ENCODE data around the gene INPP4A. TPM values are rescaled to one million over a fixed set of nuclear protein-coding genes. Genes with fewer than 3 reads are reported as not detected.
A peak's percentile ranks its signal among the peaks of the same experiment; 100 is the strongest.

INPP4A gene
- total and polyA plus RNA-seq, 10 of the 15 experiments (the other 5 are each of a cell fraction or from before 2014, with no cell fraction given): 4.7 to 62.3 (median 36.9) TPM

DNA sequence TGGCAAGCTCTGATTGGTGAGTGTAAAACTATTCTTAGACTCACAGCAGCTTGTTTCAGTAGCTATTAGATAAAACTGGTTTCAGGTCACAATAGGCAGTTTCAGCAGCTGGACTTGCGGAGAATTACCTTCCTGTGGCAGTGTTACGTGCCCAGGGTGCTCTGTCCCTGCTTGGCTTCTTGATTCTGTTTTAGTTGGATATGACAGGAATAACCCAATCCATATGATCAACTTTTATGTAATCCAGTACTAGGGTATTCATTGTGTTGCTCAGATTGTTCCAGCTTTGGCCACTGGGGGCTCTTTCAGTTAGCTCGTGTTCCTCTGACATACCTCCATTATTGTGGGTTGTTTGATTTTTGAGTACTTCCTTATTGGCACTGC, 43.1 kb downstream of the INPP4A start (continued):
- TF ChIP-seq RCOR1 (conservative IDR thresholded peaks at IDR 0.05; ENCODE audit: low read depth, low read length) (no peak), SRF (IDR thresholded peaks at IDR 0.05; ENCODE audit: low read depth in 2 of 2, low read length in 2 of 2) (no peak), IRF4 (IDR thresholded peaks at IDR 0.05; ENCODE audit: low read depth, low read length) (peak; percentile 76; the same call in 1 of the 2 replicates), NRF1 (conservative IDR thresholded peaks at IDR 0.05; ENCODE audit: low read depth, low read length) (no peak), RB1 (IDR thresholded peaks at IDR 0.05; ENCODE audit: borderline replicate concordance) (no peak), TAF1 (IDR thresholded peaks at IDR 0.05; ENCODE audit: borderline replicate concordance, low read depth, low read length) (no peak), ZSCAN29 (IDR thresholded peaks at IDR 0.05) (no peak), DPF2 (IDR thresholded peaks at IDR 0.05) (0 out of 2 replicates have a peak, but pooled peaks have one; percentile 61), BCL3 (IDR thresholded peaks at IDR 0.05; ENCODE audit: borderline replicate concordance, insufficient read depth, low read depth, low read length, poor library complexity, severe bottlenecking) (no peak), TCF7 (IDR thresholded peaks at IDR 0.05; ENCODE audit: borderline replicate concordance) (no peak; the same call in 1 of the 2 replicates), RAD51 (IDR thresholded peaks at IDR 0.05) (no peak), ASH2L (IDR thresholded peaks at IDR 0.05; ENCODE audit: borderline replicate concordance, low read depth) (no peak), ETV6 (conservative IDR thresholded peaks at IDR 0.05 in 1 of 2, IDR thresholded peaks at IDR 0.05 in 1 of 2; ENCODE audit: borderline replicate concordance in 1 of 2, low read depth in 1 of 2) (peak in 1 of 2 experiments; percentile 73; a peak in 2 of 4 replicates), NR2C2 (IDR thresholded peaks at IDR 0.05; ENCODE audit: borderline replicate concordance, control insufficient read depth, insufficient read length, low read depth) (no peak), NFYB (IDR thresholded peaks at IDR 0.05; ENCODE audit: insufficient read depth, low read depth, low read length) (peak; percentile 70), HDAC2 (IDR thresholded peaks at IDR 0.05) (no peak), BACH1 (IDR thresholded peaks at IDR 0.05; ENCODE audit: borderline replicate concordance) (no peak), ZNF24 (IDR thresholded peaks at IDR 0.05) (no peak)
- TF ChIP-seq, protein P1, sequence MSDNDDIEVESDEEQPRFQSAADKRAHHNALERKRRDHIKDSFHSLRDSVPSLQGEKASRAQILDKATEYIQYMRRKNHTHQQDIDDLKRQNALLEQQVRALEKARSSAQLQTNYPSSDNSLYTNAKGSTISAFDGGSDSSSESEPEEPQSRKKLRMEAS (IDR thresholded peaks at IDR 0.05; ENCODE audit: low read depth, low read length): no peak
- TF ChIP-seq, protein P2, sequence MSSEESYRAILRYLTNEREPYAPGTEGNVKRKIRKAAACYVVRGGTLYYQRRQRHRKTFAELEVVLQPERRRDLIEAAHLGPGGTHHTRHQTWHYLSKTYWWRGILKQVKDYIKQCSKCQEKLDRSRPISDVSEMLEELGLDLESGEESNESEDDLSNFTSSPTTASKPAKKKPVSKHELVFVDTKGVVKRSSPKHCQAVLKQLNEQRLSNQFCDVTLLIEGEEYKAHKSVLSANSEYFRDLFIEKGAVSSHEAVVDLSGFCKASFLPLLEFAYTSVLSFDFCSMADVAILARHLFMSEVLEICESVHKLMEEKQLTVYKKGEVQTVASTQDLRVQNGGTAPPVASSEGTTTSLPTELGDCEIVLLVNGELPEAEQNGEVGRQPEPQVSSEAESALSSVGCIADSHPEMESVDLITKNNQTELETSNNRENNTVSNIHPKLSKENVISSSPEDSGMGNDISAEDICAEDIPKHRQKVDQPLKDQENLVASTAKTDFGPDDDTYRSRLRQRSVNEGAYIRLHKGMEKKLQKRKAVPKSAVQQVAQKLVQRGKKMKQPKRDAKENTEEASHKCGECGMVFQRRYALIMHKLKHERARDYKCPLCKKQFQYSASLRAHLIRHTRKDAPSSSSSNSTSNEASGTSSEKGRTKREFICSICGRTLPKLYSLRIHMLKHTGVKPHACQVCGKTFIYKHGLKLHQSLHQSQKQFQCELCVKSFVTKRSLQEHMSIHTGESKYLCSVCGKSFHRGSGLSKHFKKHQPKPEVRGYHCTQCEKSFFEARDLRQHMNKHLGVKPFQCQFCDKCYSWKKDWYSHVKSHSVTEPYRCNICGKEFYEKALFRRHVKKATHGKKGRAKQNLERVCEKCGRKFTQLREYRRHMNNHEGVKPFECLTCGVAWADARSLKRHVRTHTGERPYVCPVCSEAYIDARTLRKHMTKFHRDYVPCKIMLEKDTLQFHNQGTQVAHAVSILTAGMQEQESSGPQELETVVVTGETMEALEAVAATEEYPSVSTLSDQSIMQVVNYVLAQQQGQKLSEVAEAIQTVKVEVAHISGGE (CRISPR knock-in tag; IDR thresholded peaks at IDR 0.05): no peak
- TF ChIP-seq, protein P3, sequence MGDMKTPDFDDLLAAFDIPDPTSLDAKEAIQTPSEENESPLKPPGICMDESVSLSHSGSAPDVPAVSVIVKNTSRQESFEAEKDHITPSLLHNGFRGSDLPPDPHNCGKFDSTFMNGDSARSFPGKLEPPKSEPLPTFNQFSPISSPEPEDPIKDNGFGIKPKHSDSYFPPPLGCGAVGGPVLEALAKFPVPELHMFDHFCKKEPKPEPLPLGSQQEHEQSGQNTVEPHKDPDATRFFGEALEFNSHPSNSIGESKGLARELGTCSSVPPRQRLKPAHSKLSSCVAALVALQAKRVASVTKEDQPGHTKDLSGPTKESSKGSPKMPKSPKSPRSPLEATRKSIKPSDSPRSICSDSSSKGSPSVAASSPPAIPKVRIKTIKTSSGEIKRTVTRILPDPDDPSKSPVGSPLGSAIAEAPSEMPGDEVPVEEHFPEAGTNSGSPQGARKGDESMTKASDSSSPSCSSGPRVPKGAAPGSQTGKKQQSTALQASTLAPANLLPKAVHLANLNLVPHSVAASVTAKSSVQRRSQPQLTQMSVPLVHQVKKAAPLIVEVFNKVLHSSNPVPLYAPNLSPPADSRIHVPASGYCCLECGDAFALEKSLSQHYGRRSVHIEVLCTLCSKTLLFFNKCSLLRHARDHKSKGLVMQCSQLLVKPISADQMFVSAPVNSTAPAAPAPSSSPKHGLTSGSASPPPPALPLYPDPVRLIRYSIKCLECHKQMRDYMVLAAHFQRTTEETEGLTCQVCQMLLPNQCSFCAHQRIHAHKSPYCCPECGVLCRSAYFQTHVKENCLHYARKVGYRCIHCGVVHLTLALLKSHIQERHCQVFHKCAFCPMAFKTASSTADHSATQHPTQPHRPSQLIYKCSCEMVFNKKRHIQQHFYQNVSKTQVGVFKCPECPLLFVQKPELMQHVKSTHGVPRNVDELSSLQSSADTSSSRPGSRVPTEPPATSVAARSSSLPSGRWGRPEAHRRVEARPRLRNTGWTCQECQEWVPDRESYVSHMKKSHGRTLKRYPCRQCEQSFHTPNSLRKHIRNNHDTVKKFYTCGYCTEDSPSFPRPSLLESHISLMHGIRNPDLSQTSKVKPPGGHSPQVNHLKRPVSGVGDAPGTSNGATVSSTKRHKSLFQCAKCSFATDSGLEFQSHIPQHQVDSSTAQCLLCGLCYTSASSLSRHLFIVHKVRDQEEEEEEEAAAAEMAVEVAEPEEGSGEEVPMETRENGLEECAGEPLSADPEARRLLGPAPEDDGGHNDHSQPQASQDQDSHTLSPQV (IDR thresholded peaks at IDR 0.05): no peak; the same call in 1 of the 2 replicates

Measured in GM12878 (cell line).